SK-N-SH treated with all-trans-retinoic acid at 6 μM for 48 hours (cell line): ENCODE data around the gene GPR153.

ENCODE experiments used
- ATAC-seq: fragments of 200-7000 bp; cut with Tn5 transposase; 3 replicates; pipeline ENCODE4 v1.9.1; 2020; ENCODE audit warnings: mild to moderate bottlenecking, moderate library complexity
- ARNTL ChIP-seq: fragments of 450-650 bp; formaldehyde crosslinking; IDR thresholded peaks from 2 replicates; pipeline ENCODE4 v1.5.0; 2020; ENCODE audit warnings: low read depth, mild to moderate bottlenecking, moderate library complexity, borderline replicate concordance
- BACH2 ChIP-seq: fragments of 250-450 bp; sonication (Bioruptor Pico); IDR thresholded peaks from 2 replicates; pipeline ENCODE4 v1.9.0; 2021; ENCODE audit warnings: mild to moderate bottlenecking, borderline replicate concordance
- CREB5 ChIP-seq: fragments of 250-450 bp; sonication (Bioruptor Pico); IDR thresholded peaks from 2 replicates; pipeline ENCODE4 v1.5.1; 2020; ENCODE audit warnings: low read depth, mild to moderate bottlenecking, moderate library complexity
- CSDC2 ChIP-seq: fragments of 250-450 bp; sonication (Bioruptor Pico); IDR thresholded peaks from 2 replicates; pipeline ENCODE4 v1.5.0; 2020; ENCODE audit warnings: mild to moderate bottlenecking, moderate library complexity
- CSRNP3 ChIP-seq: fragments of 250-450 bp; sonication (Bioruptor Pico); IDR thresholded peaks from 2 replicates; pipeline ENCODE4 v1.5.1; 2021; ENCODE audit warnings: mild to moderate bottlenecking, moderate library complexity
- ESRRG ChIP-seq: fragments of 250-450 bp; sonication (Bioruptor Pico); IDR thresholded peaks from 2 replicates; pipeline ENCODE4 v1.6.1; 2021; ENCODE audit warnings: mild to moderate bottlenecking
- GLIS3 ChIP-seq: fragments of 250-450 bp; sonication (Bioruptor Pico); IDR thresholded peaks from 2 replicates; pipeline ENCODE4 v1.5.0; 2020; ENCODE audit warnings: mild to moderate bottlenecking, moderate library complexity
- ISL1 ChIP-seq: fragments of 250-450 bp; sonication (Bioruptor Pico); IDR thresholded peaks from 2 replicates; pipeline ENCODE4 v2.1.2; 2022; ENCODE audit warnings: mild to moderate bottlenecking, moderate library complexity
- OSR1 ChIP-seq: fragments of 250-450 bp; sonication (Bioruptor Pico); IDR thresholded peaks from 2 replicates; pipeline ENCODE4 v1.8.0; 2022; ENCODE audit warnings: moderate library complexity, mild to moderate bottlenecking, inconsistent platforms
- PPARA ChIP-seq: fragments of 250-450 bp; sonication (Bioruptor Pico); IDR thresholded peaks from 2 replicates; pipeline ENCODE4 v1.5.0; 2020; ENCODE audit warnings: mild to moderate bottlenecking, borderline replicate concordance
- RARB ChIP-seq: fragments of 250-450 bp; sonication (Bioruptor Pico); IDR thresholded peaks from 2 replicates; pipeline ENCODE4 v1.8.0; 2021; ENCODE audit warnings: mild to moderate bottlenecking, moderate library complexity
- SNAI2 ChIP-seq: fragments of 250-450 bp; sonication (Bioruptor Pico); IDR thresholded peaks from 2 replicates; pipeline ENCODE4 v1.5.0; 2020; ENCODE audit warnings: mild to moderate bottlenecking, moderate library complexity
- TOX ChIP-seq: fragments of 250-450 bp; sonication (Bioruptor Pico); IDR thresholded peaks from 2 replicates; pipeline ENCODE4 v1.8.0; 2021; ENCODE audit warnings: mild to moderate bottlenecking, moderate library complexity, borderline replicate concordance
- TSHZ2 ChIP-seq: fragments of 250-450 bp; sonication (Bioruptor Pico); IDR thresholded peaks from 2 replicates; pipeline ENCODE4 v1.5.0; 2020; ENCODE audit warnings: mild to moderate bottlenecking, moderate library complexity
- ZC3H10 ChIP-seq: fragments of 250-450 bp; sonication (Bioruptor Pico); IDR thresholded peaks from 2 replicates; pipeline ENCODE4 v1.5.1; 2021; ENCODE audit warnings: mild to moderate bottlenecking, moderate library complexity
- ZFP3 ChIP-seq: fragments of 250-450 bp; sonication (Bioruptor Pico); IDR thresholded peaks from 2 replicates; pipeline ENCODE4 v1.5.0; 2020; ENCODE audit warnings: mild to moderate bottlenecking, moderate library complexity
- ZFP30 ChIP-seq: fragments of 450-650 bp; formaldehyde crosslinking; IDR thresholded peaks from 2 replicates; pipeline ENCODE4 v1.5.0; 2022; ENCODE audit warnings: mild to moderate bottlenecking, moderate library complexity
- ZNF565 ChIP-seq: fragments of 450-650 bp; formaldehyde crosslinking; conservative IDR thresholded peaks from 2 replicates; pipeline ENCODE4 v1.5.0; 2020; ENCODE audit warnings: low read depth, mild to moderate bottlenecking, moderate library complexity
- ZNF70 ChIP-seq: fragments of 450-650 bp; formaldehyde crosslinking; IDR thresholded peaks from 2 replicates; pipeline ENCODE4 v1.5.0; 2020; ENCODE audit warnings: mild to moderate bottlenecking, moderate library complexity
- ZNF8 ChIP-seq: fragments of 450-650 bp; formaldehyde crosslinking; IDR thresholded peaks from 2 replicates; pipeline ENCODE4 v1.5.0; 2020; ENCODE audit warnings: mild to moderate bottlenecking, moderate library complexity
- TF ChIP-seq, protein P1 (sequence below): fragments of 250-450 bp; sonication (Bioruptor Pico); IDR thresholded peaks from 2 replicates; pipeline ENCODE4 v1.8.0; 2020; ENCODE audit warnings: mild to moderate bottlenecking, moderate library complexity, borderline replicate concordance

The GPR153 gene

GRCh38 chr1:6302568-6302967 is 41.7 kb upstream of the GPR153 start:
- ATAC-seq: no peak

DNA sequence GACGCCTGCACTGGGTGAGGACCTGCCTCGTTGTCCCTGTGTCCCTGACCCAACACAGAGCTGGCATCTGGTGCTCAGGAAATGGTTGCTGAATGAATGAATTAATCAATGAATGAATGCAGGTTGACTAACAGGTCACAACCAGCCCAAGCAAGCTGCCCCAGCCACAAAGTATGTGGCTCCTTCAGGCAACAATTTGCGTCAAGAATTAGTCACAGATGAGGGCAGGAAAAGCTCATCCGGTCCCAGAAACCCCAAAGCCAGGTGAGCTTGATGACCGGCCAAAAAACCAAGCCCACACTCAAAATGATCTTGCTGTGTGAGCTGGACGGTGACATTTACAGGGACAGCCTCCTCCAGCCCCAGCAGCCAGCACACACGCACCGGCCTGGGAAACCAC is 40.6 kb upstream of the GPR153 start:
- ATAC-seq: no peak
- TF ChIP-seq SNAI2 (CRISPR knock-in tag): no peak
- no peak for TF ChIP-seq ZNF8 (CRISPR knock-in tag)
- TF ChIP-seq CSRNP3 (CRISPR knock-in tag): no peak
- no peak for TF ChIP-seq TSHZ2
- TF ChIP-seq ZFP30: no peak
- no peak for TF ChIP-seq ESRRG
- TF ChIP-seq TOX: no peak
- no peak for TF ChIP-seq ZNF70

More at GRCh38 chr1:6302568-6302967, 41.7 kb upstream of the GPR153 start:
- TF ChIP-seq ARNTL (CRISPR knock-in tag) (no peak), CSRNP3 (CRISPR knock-in tag) (no peak), TSHZ2 (no peak), CSDC2 (CRISPR knock-in tag) (no peak), ISL1 (CRISPR knock-in tag) (no peak), GLIS3 (CRISPR knock-in tag) (no peak), ZC3H10 (CRISPR knock-in tag) (no peak), BACH2 (CRISPR knock-in tag) (no peak), ZFP30 (no peak), ZNF8 (CRISPR knock-in tag) (no peak), OSR1 (CRISPR knock-in tag) (no peak), CREB5 (CRISPR knock-in tag) (no peak), ESRRG (no peak), TOX (no peak), ZNF565 (CRISPR knock-in tag) (no peak), RARB (CRISPR knock-in tag) (no peak), ZNF70 (no peak), PPARA (CRISPR knock-in tag) (no peak), ZFP3 (CRISPR knock-in tag) (no peak)
- TF ChIP-seq, protein P1, sequence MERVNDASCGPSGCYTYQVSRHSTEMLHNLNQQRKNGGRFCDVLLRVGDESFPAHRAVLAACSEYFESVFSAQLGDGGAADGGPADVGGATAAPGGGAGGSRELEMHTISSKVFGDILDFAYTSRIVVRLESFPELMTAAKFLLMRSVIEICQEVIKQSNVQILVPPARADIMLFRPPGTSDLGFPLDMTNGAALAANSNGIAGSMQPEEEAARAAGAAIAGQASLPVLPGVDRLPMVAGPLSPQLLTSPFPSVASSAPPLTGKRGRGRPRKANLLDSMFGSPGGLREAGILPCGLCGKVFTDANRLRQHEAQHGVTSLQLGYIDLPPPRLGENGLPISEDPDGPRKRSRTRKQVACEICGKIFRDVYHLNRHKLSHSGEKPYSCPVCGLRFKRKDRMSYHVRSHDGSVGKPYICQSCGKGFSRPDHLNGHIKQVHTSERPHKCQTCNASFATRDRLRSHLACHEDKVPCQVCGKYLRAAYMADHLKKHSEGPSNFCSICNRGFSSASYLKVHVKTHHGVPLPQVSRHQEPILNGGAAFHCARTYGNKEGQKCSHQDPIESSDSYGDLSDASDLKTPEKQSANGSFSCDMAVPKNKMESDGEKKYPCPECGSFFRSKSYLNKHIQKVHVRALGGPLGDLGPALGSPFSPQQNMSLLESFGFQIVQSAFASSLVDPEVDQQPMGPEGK (CRISPR knock-in tag): no peak
- TF ChIP-seq, all 23 proteins: peak for 0
